RWPE1 (cell line): Measurements from ENCODE around the gene MERTK.

Experiments used
- CTCF ChIA-PET: fragments of 350-600 bp; sonication (Branson Sonifier 250); formaldehyde crosslinking; extraction: SDS; loops from one replicate; lab custom pipeline; 2021; lab: Yijun Ruan, JAX
- POLR2A ChIA-PET: fragments of 400-600 bp; formaldehyde crosslinking; extraction: SDS; loops from one replicate; lab custom pipeline; 2020; ENCODE audit warnings: antibody characterized with exemption; ENCODE audit not compliant: low non-redundant PET; lab: Yijun Ruan, JAX
- DNase-seq: peaks from one replicate; pipeline ENCODE4 v3.0.0; 2012; ENCODE audit warnings: low spot score
- H3K27ac ChIP-seq: fragments of 450-650 bp; 2 replicates; pipeline ENCODE4 v1.5.1; 2017
- CTCF ChIP-seq: fragments of 450-650 bp; conservative IDR thresholded peaks from 2 replicates; pipeline ENCODE4 v1.5.1; 2017; ENCODE audit warnings: low read depth, mild to moderate bottlenecking

The MERTK gene

GRCh38 chr2:111919794-111920608 lies 21.6 kb downstream of the MERTK start:
- no peak for TF ChIP-seq CTCF
- DNase-seq = no peak
- H3K27ac ChIP-seq = no peak overlapping the region
- ChIA-PET CTCF (interaction anchor here (0.7 kb wide), 1 partner anchor 14 kb away, joined by 3 read pairs; no protein-coding TSS in a partner anchor), POLR2A (no interaction called here)

- CTCF ChIA-PET = no interaction called here
- no peak for DNase-seq
- no peak overlapping the region for H3K27ac ChIP-seq
- POLR2A ChIA-PET = no interaction called here
- no peak for TF ChIP-seq CTCF
Observed at GRCh38 chr2:111923276-111923804, 24.9 kb downstream of the MERTK start.

- H3K27ac ChIP-seq = no peak overlapping the region
- POLR2A ChIA-PET = no interaction called here
- no peak for DNase-seq
- CTCF ChIA-PET = no interaction called here
- no peak for TF ChIP-seq CTCF
Observed at GRCh38 chr2:111924617-111925107, 26.3 kb downstream of the MERTK start.

- no peak overlapping the region for H3K27ac ChIP-seq
- ChIA-PET CTCF (interaction anchor here (0.8 kb wide), 1 partner anchor 40 kb away, joined by 3 read pairs; no protein-coding TSS in a partner anchor), POLR2A (no interaction called here)
- TF ChIP-seq CTCF = no peak
- DNase-seq = no peak
Observed at GRCh38 chr2:111927723-111928122, 29.3 kb downstream of the MERTK start.

- TF ChIP-seq CTCF = no peak
- DNase-seq = no peak
- ChIA-PET CTCF (interaction anchor here (0.5 to 0.6 kb wide), 2 partner anchors 9 to 951 kb away, joined by 3 read pairs; no protein-coding TSS in a partner anchor), POLR2A (no interaction called here)
- no peak overlapping the region for H3K27ac ChIP-seq
Observed at GRCh38 chr2:111930409-111930808, 32.0 kb downstream of the MERTK start.

GRCh38 chr2:111930875-111931274 lies 32.5 kb downstream of the MERTK start:
- TF ChIP-seq CTCF = no peak
- H3K27ac ChIP-seq = no peak overlapping the region
- DNase-seq = peak; percentile 72
- CTCF ChIA-PET = interaction anchor here (0.5 kb wide), 1 partner anchor 9 kb away, joined by 3 read pairs; no protein-coding TSS in a partner anchor
- POLR2A ChIA-PET = no interaction called here
